ENCODE measurements around the gene ACBD5.
"Not testable (repeated sequence)": the region's sequence is repeated elsewhere in the genome, so short reads cannot be mapped to it uniquely, and the experiment has no call there.

ACBD5 gene, protein sequence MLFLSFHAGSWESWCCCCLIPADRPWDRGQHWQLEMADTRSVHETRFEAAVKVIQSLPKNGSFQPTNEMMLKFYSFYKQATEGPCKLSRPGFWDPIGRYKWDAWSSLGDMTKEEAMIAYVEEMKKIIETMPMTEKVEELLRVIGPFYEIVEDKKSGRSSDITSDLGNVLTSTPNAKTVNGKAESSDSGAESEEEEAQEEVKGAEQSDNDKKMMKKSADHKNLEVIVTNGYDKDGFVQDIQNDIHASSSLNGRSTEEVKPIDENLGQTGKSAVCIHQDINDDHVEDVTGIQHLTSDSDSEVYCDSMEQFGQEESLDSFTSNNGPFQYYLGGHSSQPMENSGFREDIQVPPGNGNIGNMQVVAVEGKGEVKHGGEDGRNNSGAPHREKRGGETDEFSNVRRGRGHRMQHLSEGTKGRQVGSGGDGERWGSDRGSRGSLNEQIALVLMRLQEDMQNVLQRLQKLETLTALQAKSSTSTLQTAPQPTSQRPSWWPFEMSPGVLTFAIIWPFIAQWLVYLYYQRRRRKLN

DNA sequence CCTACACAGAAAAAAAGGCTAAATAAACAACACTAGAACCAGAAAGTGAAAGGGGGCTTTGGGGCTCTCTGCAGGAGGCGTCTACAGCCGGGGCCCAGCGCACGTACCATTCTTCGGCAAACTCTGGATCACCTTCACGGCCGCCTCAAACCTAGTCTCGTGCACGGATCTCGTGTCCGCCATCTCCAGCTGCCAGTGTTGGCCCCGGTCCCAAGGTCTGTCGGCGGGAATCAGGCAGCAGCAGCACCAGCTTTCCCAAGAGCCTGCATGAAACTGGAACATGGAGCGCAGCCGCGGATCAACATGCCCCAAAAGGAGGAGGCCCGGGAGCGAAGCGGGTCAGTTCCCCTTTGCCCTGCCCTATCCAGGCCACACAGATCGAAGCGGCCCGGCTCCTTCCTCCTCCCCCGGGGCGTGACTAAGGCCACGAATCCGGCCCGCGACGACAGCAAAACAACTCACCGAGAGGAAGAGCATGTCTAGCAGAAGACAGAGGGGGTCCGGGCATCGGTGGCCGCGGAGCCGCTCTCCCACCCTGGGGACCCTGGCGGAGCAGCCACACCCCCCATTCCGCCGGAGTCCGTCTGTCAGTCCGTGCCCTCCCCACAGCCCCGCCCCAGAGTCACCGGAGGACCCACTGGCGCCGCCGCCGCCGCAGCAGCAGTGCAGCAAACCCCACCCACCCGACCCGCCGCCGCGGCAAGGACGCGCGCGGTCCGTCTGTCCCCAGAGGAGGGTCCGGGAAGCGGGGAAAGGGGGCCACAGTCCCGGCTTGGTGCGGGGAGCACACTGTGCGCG is at the start of gene ACBD5:
Gene ACBD5, minus strand, starts transcription at position 586 of the 798 bp plus-strand sequence. Its CDS starts 109 bp downstream, at position 477.
- peak; percentile 60 for DNase-seq (ENCODE audit: low read depth)

DNA sequence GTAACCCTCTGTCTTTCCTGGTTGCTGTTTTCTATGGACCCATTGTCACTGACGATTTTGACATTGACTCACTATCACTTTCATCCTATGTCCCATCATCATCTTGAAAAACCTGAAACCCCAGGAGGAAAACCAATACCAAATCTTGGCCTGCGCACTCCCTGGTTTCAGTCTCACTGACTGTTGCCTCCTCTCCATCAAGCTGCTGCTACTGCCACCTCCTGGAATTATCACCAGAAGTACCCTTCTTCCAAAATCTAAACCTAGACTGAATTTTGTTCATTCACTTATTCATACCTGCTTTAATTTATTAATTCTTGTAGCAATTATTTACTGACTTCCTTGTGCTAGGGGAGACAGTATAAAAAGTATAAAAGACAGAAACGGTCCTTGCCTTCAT is 44.5 kb upstream of the ACBD5 start:
- DNase-seq (ENCODE audit: low read depth), result peak; percentile 5

DNA sequence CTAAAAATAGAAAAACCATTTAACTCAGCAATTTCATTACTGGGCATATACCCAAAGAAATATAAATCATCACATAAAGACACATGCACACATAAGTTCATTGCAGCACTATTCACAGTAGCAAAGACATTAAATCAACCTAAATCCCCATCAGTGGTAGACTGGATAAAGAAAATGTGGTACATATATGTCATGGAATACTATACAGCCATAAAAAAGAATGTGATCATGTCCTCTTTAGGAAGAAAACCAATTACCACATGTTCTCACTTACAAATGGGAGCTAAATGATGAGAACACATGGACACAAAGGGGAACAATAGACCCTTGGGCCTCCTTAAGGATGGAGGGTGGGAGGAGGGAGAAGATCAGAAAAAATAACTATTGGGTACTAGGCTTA is 36.0 kb upstream of the ACBD5 start:
- DNase-seq (ENCODE audit: low read depth), result no peak

DNA sequence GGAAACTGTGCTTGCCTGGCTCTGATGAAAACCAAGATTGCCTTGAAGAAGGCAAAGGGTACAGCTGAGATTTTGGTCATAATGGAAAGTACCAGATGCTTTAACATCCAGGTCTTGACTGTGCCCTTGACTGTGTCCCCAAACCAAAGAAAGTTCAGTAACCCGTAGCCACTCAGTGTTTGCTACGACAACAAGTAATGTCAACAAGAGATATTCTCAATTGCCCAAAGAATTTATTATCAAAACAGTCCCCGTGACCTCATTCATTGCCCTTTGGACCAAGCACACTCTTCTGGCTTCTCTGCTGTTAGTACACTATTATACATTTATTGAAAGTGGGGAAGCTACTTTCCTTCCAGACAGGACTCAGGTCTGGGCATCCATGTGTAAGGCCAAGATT is 25.4 kb upstream of the ACBD5 start:
- DNase-seq (ENCODE audit: low read depth), result not testable (repeated sequence)

DNA sequence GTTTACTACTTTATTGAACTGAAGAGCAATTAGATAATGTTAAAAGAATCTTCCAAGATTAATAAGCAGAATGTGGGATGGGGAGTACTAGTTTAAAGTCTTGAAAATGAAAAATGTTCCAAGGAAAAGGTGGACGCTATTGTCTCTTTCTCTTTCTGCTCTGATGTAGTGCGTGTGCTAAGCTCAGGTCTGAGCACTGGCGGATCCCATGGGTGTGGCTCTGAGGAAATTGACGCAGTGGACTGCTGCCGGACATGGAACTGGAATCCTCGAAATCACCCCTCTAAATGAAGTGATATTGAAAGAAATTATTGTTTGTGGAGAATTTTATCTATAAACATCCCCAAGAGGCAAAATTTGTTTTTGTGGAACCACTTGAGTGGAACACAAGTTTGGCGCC is 22.2 kb upstream of the ACBD5 start:
- not testable (repeated sequence) for DNase-seq (ENCODE audit: low read depth)

DNA sequence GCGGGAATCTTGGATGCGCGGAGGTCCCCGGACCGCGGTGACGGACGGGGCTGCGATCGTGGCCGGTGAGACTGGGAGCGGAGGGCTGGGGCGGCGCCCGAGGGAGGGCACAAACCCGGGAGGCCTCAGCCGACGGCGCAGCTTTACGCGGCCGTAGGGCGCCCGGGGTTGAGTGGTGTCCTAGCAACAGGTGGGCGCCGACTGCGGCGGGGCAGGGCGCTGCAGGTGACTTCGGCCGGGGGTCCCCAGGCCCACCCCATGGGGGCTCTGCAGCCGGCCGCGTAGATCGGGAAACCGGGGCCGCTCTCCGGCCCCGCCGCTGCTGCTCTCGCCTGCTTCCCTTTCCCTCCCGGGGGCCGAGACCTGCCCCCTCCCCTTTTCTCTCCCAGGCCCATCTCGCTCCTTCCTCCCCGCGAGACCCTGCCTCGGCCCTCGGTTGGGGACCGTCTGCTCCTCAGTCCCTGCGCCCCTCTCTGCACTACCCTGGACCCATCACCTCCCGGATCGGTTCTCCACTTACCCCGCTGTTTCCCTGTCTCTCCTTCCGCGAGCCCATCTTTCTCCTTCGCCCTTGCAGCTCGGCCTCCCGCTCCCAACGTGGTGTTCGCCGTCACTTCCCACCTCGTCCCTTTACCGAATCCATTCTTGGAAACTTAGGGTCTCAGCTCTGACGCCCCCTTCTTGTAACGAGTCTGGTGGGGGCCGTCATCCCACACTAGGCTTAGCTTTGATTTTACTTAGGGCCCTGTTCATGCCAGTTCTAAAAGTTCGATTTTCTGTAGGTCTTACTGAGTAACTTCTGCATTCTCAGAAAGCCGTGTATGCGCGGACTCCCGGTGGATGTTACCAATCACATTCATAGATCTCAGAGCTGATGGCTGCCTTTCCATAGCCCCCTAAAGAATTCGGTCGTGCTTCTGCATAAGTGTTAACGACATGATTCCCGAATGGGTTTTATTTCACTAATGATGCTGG is 18.5 kb upstream of the ACBD5 start:
- no peak for DNase-seq (ENCODE audit: low read depth)

DNA sequence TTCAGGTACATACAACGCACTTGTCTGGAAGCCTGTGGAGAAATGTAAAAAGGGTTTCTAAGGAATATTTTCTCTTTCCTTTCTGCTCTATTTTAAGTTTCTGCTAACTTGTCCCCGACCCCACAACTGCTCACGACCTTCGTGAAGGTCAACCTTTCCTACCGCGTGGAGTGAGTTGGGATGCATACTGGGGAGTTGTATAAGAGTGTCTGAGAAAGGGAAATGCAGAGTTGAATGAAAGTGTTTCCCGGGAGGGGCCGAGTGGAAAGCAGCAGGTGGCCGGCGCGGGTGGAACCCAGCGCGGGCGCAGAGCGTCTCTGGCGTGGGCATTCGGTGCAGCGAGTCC is 17.9 kb upstream of the ACBD5 start:
- no peak for DNase-seq (ENCODE audit: low read depth)

DNA sequence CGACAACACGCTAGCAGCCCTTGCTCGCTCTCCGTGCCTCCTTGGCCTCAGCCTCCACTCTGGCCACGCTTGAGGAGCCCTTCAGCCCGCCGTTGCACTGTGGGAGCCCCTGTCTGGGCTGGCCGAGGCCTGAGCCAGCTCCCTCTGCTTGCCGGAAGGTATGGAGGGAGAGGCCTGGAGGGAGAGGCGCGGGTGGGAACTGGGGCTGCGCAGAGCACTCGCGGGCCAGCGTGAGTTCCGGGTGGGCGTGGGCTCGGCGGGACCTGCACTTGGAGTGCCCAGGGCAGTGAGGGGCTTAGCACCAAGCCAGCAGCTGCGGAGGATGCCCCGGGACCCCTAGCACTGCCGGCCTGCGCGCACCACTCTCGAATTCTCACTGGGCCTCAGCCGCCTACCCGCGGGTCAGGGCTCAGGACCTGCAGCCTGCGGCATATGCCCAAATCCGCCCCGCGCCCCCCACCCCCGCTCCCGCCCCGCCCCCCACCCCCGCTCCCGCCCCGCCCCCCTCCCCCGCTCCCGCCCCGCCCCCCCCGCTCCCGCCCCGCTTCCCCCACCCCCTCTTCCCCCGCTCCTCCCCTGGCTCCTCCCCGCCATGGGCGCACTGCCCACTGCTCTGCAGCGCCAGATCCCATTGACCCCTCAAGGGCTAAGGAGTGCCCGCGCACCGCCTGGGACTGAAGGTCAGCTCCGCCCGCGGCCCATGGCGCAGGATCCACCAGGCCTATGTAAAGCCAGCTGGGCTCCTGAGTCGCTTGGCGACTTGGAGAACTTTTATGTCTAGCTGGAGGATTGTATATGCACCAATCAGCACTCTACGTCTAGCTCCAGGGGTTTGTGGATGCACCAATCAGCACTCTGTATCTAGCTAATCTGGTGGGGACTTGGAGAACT is 15.9 kb upstream of the ACBD5 start:
- DNase-seq (ENCODE audit: low read depth), result no peak

DNA sequence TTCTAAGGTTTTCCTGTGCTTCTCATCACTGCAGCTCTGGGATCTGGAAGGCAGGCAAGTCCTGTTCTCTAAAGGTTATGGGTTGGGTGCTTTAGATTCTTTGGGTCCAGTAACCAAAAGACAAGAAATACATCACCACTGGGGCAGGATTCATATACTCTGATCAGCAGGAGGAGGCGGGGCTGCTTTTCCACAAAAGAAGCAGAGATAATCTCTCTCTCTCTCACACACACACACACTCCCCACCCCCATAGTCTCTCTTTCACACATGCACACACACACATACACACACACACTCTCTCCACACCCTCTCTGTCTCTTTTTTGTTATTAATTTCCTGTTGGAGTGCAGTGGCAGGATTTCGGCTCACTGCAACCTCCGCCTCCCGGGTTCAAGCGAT is 13.0 kb upstream of the ACBD5 start:
- no peak for DNase-seq (ENCODE audit: low read depth)

DNA sequence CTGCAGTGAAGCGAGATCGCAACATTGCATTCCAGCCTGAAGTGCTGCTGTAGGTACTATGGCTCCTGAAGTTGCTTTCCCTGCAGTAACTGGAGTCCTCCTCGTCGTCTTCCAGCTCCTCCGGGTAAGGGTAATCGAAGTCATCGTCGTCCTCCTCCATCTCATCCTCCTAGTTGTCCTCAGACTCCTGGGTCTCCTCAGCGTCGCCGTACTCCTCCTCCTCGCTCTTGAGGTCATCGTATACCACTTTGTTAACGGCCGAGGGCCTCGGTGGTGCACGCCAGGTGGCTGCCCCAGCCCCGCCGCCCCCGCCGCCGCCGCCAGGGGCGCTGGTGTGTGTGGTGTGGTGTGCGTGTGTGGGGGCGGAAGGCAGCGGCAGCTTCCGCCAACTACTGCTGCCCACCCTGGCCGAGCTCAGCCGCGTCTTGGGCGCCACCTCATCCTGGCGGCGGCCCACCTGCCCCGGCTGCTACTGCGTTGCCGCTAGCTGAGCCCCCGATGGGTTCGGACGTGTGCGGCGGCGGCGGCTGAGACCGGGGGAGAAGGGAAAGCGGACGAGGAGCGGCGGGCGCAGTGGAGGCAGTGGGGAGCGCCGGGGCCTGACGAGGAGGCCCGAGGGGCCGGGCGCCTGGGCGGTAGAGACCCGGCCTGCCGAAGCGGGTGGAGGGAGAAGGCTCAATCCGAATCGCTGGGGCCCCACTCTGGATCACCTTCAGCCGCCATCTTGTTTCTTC is 11.8 kb upstream of the ACBD5 start:
- peak; percentile 77 for DNase-seq (ENCODE audit: low read depth)

DNA sequence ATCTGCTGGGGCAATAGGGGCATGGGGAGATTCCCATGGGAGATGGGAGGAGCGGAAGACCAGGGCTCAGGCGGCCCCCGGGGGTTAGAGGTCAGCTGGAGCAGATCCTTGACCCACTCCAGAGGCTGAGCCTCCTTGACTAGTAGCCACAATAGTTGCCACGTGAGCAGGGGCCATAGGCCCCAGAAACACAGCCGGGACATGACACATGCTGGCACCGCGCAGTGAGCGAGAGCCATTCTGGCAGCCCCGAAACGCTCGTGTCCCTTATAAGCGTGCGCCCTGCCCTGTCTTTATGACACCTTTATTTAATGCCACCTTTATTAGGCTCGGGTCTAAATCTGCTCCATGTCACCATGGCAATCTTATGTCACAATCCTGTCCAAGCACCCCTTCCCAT is 11.0 kb upstream of the ACBD5 start:
- no peak for DNase-seq (ENCODE audit: low read depth)

DNA sequence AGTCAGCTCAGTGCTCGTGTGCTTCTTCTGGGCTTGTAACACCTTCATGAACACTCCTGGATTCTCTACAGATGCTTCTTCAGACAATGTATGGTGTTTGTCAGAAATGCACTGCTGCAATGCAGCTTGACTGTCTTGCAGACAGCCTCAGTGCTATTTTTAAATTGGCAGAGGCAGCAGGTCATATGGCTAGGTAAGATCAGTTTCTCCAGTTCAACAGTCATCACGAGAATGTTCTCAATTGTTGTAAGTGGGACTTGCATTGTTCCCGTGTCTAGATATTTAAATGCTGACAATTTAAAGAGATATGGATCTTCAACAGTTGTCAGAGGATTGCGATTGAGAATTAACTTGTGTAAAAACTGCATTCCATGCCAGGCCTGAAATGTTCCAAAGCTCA is 7.6 kb upstream of the ACBD5 start:
- no peak for DNase-seq (ENCODE audit: low read depth)

DNA sequence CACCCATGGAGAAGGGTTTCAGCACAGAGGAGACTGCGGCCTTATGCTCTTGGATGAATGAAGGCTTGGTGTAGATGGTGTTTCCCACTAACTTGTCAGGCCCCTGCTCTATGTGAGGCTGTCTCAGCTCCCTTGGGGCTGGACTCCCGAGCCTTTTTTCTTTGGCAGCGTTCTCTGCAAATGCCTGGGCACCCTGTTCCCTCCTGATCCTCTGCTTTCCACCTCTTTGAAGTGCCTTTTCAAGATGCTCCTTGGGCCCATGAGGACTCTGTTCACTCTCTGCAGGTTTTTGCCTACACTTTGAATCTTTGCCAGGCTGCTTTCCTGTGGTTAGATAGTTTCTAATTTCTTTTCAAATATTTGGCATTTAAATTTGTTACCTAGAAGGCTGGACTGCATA is 6.8 kb upstream of the ACBD5 start:
- no peak for DNase-seq (ENCODE audit: low read depth)

DNA sequence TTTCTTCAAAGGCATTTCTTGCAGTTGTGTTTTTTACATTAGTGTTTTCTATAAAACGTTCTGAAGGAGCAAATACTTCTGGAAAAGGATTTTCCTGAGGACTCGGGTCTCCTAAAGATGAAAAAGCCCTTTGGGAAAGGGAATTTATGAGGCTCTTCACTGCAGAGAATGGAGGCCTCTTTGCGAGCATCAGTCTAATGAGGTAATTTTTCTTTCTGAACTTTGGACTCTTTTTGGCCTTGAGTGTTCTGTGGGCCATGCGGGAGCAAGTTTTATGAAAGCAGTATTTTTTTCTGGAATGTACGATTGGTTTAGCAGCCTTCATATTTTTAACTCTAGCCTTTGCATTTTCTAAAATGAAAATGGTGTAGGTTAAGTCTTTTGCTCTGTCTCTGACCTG is 6.4 kb upstream of the ACBD5 start:
- DNase-seq (ENCODE audit: low read depth), result no peak

DNA sequence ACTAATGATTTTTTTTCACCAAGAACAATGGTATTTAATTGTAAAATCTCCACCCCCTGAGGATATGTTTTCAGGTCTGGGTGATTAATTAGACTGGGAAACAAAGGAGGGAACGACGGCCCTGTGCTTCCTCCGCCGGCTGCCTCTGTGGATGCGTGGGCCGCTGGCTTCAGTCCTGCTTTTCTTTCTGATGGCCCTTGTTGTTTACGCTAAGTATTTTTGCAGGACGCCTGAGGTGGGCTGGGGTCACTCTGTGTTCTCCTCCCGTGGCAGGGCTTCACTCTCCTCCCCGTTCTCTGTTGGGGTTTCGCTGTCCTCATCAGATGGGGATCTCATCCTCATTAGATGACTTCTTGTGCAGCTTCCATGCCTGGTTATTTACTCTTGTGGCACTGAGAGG is 5.2 kb upstream of the ACBD5 start:
- no peak for DNase-seq (ENCODE audit: low read depth)

DNA sequence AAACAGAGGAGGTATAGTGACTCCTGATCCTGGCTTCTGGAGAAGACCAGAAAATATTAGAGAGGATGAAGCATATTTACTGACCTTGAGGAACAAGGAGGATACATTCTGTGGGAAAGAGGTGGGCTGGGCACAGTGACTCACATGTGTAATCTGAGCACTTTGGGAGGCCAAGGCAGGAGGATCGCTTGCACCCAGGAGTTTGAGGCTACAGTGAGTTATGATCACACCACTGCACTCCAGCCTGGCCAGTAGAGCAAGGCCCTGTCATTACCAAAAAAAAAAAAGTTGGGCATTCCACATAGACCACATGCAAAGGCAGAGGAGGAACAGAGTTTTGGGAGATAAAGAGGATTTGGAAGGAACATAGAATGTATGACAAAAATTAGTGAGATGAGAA is 4.4 kb upstream of the ACBD5 start:
- no peak for DNase-seq (ENCODE audit: low read depth)

DNA sequence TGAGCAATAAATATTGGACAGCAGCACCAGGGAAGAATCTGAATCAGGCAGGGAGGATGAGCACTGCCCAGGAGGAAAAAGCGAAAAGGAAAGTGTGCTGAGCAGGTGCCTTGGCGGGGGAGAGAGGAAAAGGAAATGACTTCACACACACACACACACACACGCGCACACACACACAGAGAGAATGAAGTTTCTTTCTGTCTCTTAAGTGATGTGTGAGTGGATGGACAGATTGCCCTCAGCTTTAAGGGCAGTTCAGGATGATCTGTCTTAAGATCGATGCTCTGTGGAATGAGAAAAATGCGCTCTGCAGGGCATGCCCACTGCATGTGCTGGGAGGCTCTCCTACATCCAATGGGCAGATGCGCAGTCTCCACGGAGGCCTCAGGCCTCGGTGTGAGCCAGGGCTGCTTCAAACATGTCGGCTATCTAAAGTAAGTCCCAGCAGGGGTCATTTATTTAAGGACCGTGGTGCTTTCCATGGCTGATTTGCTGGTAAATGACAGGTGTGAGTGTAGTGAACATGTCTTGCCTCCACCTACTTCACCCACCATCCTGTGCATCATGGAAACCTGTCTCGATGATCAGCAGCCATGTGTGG is 2.5 kb upstream of the ACBD5 start:
- no peak for DNase-seq (ENCODE audit: low read depth)

DNA sequence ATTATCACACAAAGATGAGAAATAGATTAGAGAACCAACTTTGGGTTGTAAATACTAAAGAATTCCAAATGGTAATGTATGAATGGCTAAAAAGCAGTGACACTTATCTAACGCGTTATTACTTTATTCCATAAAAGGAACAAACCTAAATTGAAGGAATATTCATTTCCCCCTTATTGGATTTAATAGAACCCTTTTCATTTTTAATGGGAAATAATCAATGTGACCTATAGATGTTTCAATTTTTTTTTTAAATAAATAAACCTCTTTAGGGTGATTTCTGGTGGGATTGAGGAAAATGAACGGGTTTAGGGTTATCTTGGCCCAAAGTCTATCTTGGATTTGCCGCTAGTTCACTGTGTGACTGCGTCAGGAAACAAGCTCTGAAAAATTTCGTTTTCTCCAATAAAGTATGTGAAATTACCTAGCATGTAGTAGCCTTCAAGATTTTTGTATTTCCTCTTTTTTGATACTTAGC is 1.9 kb upstream of the ACBD5 start:
- no peak for DNase-seq (ENCODE audit: low read depth)

DNA sequence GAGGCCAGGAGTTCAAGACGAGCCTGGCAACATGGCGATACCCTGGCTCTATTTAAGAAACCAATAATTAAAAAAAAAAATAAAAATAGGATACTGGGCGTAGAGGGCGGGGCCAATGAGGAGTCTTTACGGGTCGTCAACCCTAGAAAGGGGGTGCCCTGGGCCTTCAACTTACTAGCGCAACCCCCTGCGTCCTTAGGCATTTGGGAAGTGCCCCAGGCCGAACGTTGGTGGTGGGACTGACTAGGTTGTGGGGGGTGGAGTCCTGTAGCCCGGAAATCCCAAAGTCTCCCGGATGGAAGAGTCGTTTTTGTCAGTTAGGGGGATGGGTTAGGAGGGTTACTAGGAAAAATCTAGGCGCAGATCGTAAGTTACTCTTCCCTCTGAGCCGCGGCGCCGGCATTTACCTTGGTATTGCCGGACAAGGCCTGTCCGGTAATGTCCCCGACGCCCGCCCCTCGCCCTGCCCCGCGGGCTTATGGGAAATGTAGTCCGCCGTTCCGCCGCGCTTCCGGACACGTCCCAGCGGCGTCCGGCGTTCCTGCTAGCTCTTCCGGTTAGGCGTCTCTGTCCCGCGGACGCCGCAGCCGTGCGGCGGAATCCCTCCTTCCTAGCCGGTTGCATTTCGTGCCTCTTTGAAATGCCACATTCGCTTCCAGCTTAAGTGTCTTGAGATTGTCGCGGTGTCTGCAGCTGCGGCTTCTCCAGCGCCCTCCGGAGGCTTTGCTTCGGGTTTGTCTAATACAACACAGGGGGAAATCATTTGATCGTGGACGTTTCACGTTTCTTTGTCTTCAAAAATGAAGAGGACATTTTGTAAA is 1.3 kb upstream of the ACBD5 start:
- DNase-seq (ENCODE audit: low read depth), result peak; percentile 81

Data from activated T-helper 1 cell treated with Interleukin-2 at 50 U/mL for 16 hours (primary cell).